GM18867 (cell line): ENCODE data around the gene RAB11A.
"Not testable (repeated sequence)": the region's sequence is repeated elsewhere in the genome, so short reads cannot be mapped to it uniquely, and the experiment has no call there.

Experiments used
- ATAC-seq: cut with Tn5 transposase; IDR thresholded peaks from one replicate; pipeline ENCODE4 v1.9.1; 2021; ENCODE audit warnings: mild to moderate bottlenecking, moderate library complexity; ENCODE audit not compliant: unreplicated experiment

The RAB11A gene

DNA sequence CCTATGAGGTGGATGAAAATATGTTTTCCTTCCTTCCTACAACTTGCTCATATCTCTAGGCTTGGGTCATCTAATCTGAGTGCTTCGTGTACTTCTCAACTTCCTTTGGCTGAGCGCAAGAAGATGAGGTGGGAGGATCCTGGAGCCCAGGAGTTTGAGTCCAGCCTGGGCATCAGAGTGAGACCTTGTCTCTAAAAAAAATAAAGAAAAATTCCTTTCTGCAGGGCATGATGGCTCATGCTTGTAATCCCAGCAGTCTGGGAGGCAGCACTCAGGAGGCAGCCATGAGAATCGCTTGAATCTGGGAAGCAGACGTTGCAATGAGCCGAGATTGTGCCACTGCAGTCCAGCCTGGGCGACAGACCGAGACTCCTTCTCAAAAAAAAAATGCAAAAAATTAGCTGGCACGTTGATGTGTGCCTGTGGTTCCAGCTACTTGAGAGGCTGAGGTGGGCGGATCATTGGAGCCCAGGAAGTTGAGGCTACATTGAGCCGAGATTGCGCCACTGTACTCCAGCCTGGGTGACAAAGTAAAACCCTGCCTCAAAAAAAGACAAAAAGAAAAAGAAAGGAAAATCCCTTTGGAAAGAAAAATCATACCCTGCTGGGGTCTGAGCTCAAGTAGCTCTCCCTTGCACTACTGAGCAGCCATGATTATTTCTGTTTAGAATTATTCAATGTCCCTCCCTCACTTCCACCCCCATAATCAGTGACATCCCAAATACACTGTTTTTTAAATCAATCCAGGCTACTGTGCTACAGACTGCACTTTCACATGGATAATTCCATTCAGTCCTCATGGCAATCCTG lies 28.0 kb upstream of the RAB11A start:
- no peak for ATAC-seq

DNA sequence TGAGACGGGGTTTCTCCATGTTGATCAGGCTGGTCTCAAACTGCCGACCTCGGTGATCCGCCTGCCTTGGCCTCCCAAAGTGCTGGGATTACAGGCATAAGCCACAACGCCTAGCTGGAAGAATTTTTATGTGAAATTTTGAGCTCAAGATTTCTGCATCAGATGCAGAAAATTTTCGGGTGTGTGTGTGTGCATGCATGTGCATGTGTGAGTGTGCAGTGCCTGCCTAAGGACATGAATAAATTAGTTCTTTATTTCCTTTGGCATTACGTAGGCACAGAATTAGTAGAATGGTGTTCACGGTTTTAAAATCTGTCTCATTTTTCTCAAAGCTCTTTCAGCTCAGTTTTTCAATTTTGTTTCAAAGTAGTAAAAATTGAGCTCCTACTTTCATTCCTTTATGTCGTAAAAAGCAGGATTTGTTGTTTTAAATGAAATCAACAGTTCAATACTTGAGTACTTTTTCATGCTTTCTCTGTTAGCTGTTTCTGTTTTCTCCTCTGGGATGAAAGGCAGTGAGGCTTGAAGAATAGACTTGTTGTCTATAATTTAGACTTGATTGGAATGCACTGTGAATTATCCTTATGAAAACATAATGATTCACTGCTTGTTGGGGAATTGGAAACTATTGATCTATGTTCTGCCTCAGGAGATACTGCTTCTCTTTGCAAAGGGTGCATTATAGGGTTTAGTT lies 23.3 kb upstream of the RAB11A start:
- no peak for ATAC-seq

GRCh38 chr15:65847989-65848388 lies 21.3 kb upstream of the RAB11A start:
- ATAC-seq: no peak

DNA sequence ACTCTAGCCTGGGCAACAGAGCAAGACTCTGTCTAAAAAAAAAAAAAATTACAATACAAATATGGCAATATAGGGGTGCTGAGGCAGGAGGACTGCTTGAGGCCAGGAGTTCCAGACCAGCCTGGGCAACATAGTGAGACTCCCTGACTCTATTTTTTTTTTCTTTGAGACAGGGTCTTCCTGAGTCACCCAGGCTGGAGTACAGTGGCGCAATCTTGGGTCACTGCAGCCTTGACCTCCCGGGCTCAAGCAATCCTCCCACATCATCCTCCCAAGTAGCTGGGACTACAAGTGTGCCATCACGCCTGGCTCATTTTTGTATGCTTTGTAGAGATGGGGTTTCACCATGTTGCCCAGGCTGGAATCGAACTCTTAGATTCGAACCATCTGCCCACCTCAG lies 17.3 kb upstream of the RAB11A start:
- no peak for ATAC-seq

DNA sequence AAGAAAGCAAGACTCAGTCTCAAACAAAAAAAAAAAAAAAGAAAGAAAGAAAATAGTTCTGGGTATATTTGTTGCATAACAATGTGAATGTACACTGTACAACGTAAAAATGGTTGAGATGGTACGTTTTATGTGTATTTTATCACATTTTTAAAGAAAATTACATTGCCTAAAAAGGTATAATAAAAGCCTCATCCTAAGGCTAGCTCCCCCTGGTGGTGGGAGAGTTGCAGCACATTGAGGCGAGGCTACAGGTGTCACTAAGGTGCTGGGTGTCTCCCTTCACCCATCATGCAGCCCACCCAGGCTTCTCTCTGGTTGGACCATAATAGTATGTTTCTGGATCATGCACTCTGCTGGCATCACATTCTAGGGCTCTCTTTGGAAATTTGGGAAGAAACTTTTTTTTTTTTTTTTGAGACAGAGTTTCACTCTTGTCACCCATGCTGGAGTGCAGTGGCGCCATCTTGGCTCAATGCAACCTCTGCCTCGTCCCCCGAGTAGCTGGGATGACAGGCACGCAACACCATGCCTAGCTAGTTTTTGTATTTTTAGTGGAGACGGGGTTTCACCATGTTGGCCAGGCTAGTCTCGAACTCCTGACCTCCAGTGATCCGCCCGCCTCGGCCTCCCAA lies 12.4 kb upstream of the RAB11A start:
- no peak for ATAC-seq

- ATAC-seq: peak; percentile 55
Measured at GRCh38 chr15:65857718-65858402, 11.4 kb upstream of the RAB11A start.

DNA sequence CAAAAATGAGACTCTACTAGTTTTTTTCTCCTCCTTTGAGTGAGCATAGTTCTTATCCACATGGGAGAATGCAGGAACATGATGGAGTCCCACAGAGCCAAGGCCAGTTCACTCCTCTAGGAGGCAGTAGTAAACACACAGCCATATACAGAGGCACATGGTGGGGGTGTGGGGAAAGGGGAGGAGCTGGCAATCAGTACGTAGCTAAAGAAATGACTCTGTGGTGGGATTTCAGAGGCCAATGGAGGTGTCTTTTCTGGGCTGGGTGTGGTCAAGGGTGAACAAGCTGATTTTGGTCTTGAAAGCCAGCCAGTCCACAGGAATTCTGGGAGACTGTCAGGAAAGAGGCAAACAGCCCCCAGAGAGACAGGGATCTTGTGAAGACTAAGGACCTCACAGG lies 6.6 kb upstream of the RAB11A start:
- ATAC-seq: peak; percentile 59

DNA sequence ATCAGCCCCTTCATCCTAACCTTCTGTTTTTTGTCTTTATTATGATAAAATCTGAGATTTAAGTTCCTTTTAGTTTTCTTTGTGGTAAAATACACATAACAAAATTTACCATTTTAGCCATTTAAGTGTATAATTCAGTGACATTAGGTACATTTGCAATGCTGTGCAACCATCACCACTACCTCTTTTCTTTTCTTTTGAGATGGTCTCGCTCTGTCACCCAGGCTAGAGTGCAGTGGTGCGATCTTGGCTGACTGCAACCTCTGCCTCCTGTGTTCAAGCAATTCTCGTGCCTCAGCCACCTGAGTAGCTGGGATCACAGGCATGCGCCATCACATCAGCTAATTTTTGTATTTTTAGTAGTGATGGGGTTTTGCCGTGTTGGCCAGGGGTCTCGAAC lies 6.2 kb upstream of the RAB11A start:
- ATAC-seq: no peak

GRCh38 chr15:65867244-65867643 lies 2.0 kb upstream of the RAB11A start:
- no peak for ATAC-seq

- ATAC-seq: not testable (repeated sequence)
Measured at GRCh38 chr15:65867933-65868332, 1.4 kb upstream of the RAB11A start.

DNA sequence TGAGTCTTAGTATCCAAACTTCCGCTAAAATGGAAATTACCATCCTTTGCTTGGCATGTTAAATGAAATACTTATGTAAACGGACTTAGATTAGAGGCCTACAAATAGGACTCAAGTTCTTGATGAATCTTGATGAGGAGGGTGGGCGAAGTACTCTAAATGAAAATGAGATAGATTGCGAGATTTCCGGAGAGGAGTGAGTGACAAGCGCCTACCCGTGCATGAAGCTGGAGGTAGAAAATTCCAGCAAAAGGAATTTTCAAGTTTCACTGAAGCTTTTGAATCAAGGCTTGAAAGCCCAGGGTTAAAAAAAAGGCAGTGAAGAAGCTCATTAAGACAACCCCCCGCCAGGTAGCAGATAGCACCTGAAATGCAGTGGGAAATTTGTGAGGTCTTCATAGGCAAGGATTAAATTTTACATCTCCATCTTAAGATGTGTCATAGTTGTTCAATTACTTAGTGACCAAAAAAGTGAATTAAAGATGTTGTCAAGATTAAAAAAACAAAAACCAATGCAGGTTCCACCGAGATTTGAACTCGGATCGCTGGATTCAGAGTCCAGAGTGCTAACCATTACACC lies 655 bp upstream of the RAB11A start:
- no peak for ATAC-seq

DNA sequence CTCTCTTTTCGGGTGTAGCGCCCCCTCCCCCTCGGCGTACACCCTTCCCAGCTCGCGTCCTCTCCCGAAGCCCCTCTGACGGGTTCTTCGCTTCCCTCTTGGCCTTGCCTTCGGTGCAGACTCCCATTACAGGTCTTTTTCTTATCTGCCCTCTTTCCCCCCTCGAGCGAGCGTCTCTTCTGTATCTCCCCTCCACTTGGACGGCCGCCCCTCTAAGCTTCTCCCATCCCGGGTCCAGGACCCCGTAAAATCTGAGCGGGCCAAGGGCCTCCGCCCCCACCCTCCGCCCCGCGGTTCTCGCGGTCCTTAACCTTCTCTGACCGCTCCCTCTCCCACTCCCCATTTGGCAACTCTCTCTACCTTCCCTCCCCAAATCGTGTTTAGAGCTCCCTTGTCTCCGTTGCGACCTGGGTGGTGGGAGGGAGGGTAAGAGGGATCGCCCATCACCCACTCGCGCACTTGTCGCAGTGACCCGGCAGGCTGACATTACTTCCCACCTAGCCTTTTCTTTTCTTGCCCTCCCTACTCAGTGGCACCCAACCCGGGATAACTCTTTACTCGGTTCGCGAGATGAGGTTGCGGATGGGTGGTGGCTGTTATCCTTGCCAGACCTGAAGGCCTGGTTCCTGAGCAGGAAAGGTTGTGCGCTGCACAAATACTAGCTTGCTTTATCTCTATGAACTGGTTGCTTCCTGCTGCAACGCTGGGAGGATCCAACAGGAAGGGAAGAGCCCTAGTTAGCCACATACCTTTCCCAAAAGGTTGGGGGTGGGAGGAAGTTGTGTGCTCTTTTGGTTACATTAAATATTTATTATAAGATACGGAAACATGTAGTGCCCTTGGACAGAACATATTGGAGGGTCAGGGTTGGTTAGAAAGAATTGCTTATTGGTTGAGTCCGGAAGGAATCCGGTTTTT lies 922 bp downstream of the RAB11A start:
- no peak for ATAC-seq

DNA sequence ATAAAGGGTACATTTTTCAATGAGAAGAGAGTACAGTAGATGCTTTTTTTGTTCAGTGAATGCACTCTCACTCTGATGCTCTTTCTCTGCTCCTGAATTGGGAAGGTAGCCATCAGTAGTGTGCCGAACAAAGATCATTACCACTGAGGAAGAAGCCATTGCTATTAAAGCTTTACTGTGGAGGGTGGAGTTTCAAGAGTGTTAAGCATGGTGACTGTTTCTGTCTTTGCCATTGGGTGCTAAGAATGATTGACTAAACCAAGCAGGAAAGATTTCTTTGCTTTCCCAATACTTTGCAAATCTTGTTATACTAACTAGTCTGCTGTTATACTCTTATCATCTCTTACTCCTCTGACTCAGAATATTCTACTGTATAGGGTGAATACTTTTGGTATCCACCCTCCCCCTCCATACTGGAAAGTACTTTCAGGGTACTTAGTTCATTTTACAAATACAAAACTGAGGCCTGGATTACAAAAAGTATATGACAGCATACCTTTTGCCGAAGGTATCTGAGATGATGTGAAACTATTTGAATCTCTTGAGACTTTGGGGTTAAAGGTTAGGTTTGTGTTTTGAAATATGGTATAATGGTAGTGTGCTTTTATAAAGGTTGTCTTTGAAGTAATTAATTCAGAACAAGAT lies 1.7 kb downstream of the RAB11A start:
- no peak for ATAC-seq

DNA sequence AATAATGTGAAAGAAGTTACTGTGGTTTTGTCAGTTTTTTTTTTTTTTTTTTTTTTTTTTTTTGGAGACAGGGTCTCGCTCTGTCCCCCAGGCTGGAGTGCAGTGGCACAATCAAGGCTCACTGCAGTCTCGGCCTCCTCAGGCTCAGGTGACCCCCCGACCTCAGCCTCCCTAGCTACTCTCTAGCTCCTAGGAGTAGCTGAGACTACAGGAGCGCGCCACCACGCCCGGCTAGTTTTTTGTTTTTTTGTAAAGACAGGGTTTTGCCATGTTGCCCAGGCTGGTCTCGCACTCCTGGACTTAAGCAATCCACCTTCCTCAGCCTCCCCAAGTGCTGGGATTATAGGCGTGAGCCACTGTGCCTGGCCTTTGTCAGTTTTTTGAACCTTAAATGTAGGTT lies 2.6 kb downstream of the RAB11A start:
- ATAC-seq: not testable (repeated sequence)

DNA sequence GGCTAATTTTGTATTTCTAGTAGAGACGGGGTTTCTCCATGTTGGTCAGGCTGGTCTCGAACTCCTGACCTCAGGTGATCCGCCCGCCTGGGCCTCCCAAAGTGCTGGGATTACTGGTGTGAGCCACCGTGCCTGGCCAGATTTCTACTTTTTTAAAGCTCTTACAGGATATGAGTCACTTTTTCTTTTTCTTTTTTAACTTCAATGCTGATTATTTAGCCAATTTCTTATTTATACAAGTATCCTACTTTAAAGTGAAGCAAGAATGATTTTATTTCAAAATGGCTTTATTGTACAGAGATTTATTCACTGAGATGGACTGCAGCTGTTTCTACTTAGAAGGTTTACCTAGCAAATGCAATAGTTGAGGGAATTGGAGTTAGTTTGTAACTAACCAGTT lies 3.3 kb downstream of the RAB11A start:
- not testable (repeated sequence) for ATAC-seq

DNA sequence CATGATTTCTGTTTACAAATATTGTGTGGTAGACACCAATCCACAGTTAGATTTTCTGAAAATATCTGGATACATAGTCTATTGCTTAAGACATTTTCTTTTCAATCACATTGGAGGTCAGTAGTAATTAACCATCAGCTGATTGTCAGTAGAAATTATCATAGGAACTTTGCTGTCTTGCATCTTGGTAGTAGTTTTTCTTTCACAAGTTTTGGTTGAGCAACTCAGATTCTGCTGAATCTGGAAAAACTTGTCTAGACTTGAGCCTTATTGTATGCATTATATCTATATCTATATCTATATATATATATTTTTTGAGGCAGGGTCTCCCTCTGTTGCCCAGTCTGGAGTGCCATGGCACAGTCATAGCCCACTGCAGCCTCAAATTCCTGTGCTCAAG lies 4.0 kb downstream of the RAB11A start:
- ATAC-seq: no peak

- no peak for ATAC-seq
Measured at GRCh38 chr15:65875458-65875857, 6.2 kb downstream of the RAB11A start.

DNA sequence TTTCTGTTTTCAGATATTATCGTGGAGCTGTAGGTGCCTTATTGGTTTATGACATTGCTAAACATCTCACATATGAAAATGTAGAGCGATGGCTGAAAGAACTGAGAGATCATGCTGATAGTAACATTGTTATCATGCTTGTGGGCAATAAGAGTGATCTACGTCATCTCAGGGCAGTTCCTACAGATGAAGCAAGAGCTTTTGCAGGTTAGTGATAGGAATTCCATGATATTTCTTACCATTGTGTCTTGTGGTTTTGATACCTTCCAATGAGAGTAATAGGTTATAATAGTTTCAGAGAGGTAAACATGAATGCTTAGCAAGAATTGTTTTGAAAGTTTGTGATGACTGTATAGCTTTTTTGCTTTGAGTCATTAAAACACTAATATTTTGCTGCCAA lies 8.5 kb downstream of the RAB11A start:
- no peak for ATAC-seq

GRCh38 chr15:65881766-65882434 lies 12.6 kb downstream of the RAB11A start:
- ATAC-seq: no peak
